Measurements from ENCODE around the gene EML4. TPM values are rescaled to one million over a fixed set of nuclear protein-coding genes. Genes with fewer than 3 reads are reported as not detected.

The EML4 gene
- total and polyA plus RNA-seq, 2 of the 13 experiments (the other 11 are each of a cell fraction or from before 2014, with no cell fraction given), result 243 to 476 TPM

GRCh38 chr2:42137125-42137841 lies 31.9 kb upstream of the EML4 start (continued):
- TF ChIP-seq, protein P1, sequence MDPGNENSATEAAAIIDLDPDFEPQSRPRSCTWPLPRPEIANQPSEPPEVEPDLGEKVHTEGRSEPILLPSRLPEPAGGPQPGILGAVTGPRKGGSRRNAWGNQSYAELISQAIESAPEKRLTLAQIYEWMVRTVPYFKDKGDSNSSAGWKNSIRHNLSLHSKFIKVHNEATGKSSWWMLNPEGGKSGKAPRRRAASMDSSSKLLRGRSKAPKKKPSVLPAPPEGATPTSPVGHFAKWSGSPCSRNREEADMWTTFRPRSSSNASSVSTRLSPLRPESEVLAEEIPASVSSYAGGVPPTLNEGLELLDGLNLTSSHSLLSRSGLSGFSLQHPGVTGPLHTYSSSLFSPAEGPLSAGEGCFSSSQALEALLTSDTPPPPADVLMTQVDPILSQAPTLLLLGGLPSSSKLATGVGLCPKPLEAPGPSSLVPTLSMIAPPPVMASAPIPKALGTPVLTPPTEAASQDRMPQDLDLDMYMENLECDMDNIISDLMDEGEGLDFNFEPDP (CRISPR knock-in tag; conservative IDR thresholded peaks at IDR 0.05), result no peak
- TF ChIP-seq ZKSCAN8 (CRISPR knock-in tag; IDR thresholded peaks at IDR 0.05; ENCODE audit: borderline replicate concordance) (peak; percentile 85), TAF15 (IDR thresholded peaks at IDR 0.05; ENCODE audit: low read depth, low read length, poor library complexity, severe bottlenecking) (no peak), PPARG (CRISPR knock-in tag; conservative IDR thresholded peaks at IDR 0.05) (peak; percentile 81), XRCC5 (optimal IDR thresholded peaks at IDR 0.05; ENCODE audit: low read length) (peak; percentile 78), BCL6 (CRISPR knock-in tag; IDR thresholded peaks at IDR 0.05) (peak; percentile 68), ZNF761 (CRISPR knock-in tag; conservative IDR thresholded peaks at IDR 0.05) (0 out of 2 replicates have a peak, but pooled peaks have one; percentile 56), FOSL2 (CRISPR knock-in tag; IDR thresholded peaks at IDR 0.05) (peak; percentile 92), HDAC1 (CRISPR knock-in tag; IDR thresholded peaks at IDR 0.05) (peak; percentile 91), NCOR1 (IDR thresholded peaks at IDR 0.05; ENCODE audit: borderline replicate concordance, low read length) (peak; percentile 84; the same call in 1 of the 2 replicates), DRAP1 (CRISPR knock-in tag; IDR thresholded peaks at IDR 0.05) (peak; percentile 87), TARDBP (CRISPR knock-in tag; IDR thresholded peaks at IDR 0.05) (peak; percentile 89), MTF1 (CRISPR knock-in tag; IDR thresholded peaks at IDR 0.05) (no peak), SOX13 (IDR thresholded peaks at IDR 0.05) (peak; percentile 90), SOX13 (CRISPR knock-in tag; conservative IDR thresholded peaks at IDR 0.05 in 1 of 2, IDR thresholded peaks at IDR 0.05 in 1 of 2) (peak in 1 of 2 experiments; percentile 96; a peak in 2 of 4 replicates), NFRKB (IDR thresholded peaks at IDR 0.05) (no peak), SMC3 (IDR thresholded peaks at IDR 0.05; ENCODE audit: low read length) (peak; percentile 2; the same call in 1 of the 2 replicates), MXD3 (CRISPR knock-in tag; IDR thresholded peaks at IDR 0.05) (0 out of 2 replicates have a peak, but pooled peaks have one; percentile 46), CREB1 (IDR thresholded peaks at IDR 0.05) (no peak), CREB1 (CRISPR knock-in tag; IDR thresholded peaks at IDR 0.05) (peak; percentile 84), MBNL3 (CRISPR knock-in tag; conservative IDR thresholded peaks at IDR 0.05) (no peak), TBX3 (IDR thresholded peaks at IDR 0.05; ENCODE audit: borderline replicate concordance) (peak; percentile 58), RBAK (CRISPR knock-in tag; IDR thresholded peaks at IDR 0.05) (no peak), ZFP1 (CRISPR knock-in tag; IDR thresholded peaks at IDR 0.05) (0 out of 2 replicates have a peak, but pooled peaks have one; percentile 46), PREB (CRISPR knock-in tag; IDR thresholded peaks at IDR 0.05) (no peak), ZNF766 (CRISPR knock-in tag; IDR thresholded peaks at IDR 0.05; ENCODE audit: borderline replicate concordance) (0 out of 2 replicates have a peak, but pooled peaks have one; percentile 11)
- TF ChIP-seq, protein P2, sequence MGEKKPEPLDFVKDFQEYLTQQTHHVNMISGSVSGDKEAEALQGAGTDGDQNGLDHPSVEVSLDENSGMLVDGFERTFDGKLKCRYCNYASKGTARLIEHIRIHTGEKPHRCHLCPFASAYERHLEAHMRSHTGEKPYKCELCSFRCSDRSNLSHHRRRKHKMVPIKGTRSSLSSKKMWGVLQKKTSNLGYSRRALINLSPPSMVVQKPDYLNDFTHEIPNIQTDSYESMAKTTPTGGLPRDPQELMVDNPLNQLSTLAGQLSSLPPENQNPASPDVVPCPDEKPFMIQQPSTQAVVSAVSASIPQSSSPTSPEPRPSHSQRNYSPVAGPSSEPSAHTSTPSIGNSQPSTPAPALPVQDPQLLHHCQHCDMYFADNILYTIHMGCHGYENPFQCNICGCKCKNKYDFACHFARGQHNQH (CRISPR knock-in tag; IDR thresholded peaks at IDR 0.05), result peak; percentile 87

All from HepG2 (cell line).